Measurements from ENCODE around the gene CNTRL.
"Not testable (repeated sequence)": the region's sequence is repeated elsewhere in the genome, so short reads cannot be mapped to it uniquely, and the experiment has no call there.

The CNTRL gene, protein sequence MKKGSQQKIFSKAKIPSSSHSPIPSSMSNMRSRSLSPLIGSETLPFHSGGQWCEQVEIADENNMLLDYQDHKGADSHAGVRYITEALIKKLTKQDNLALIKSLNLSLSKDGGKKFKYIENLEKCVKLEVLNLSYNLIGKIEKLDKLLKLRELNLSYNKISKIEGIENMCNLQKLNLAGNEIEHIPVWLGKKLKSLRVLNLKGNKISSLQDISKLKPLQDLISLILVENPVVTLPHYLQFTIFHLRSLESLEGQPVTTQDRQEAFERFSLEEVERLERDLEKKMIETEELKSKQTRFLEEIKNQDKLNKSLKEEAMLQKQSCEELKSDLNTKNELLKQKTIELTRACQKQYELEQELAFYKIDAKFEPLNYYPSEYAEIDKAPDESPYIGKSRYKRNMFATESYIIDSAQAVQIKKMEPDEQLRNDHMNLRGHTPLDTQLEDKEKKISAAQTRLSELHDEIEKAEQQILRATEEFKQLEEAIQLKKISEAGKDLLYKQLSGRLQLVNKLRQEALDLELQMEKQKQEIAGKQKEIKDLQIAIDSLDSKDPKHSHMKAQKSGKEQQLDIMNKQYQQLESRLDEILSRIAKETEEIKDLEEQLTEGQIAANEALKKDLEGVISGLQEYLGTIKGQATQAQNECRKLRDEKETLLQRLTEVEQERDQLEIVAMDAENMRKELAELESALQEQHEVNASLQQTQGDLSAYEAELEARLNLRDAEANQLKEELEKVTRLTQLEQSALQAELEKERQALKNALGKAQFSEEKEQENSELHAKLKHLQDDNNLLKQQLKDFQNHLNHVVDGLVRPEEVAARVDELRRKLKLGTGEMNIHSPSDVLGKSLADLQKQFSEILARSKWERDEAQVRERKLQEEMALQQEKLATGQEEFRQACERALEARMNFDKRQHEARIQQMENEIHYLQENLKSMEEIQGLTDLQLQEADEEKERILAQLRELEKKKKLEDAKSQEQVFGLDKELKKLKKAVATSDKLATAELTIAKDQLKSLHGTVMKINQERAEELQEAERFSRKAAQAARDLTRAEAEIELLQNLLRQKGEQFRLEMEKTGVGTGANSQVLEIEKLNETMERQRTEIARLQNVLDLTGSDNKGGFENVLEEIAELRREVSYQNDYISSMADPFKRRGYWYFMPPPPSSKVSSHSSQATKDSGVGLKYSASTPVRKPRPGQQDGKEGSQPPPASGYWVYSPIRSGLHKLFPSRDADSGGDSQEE (N-terminal part only)

DNA sequence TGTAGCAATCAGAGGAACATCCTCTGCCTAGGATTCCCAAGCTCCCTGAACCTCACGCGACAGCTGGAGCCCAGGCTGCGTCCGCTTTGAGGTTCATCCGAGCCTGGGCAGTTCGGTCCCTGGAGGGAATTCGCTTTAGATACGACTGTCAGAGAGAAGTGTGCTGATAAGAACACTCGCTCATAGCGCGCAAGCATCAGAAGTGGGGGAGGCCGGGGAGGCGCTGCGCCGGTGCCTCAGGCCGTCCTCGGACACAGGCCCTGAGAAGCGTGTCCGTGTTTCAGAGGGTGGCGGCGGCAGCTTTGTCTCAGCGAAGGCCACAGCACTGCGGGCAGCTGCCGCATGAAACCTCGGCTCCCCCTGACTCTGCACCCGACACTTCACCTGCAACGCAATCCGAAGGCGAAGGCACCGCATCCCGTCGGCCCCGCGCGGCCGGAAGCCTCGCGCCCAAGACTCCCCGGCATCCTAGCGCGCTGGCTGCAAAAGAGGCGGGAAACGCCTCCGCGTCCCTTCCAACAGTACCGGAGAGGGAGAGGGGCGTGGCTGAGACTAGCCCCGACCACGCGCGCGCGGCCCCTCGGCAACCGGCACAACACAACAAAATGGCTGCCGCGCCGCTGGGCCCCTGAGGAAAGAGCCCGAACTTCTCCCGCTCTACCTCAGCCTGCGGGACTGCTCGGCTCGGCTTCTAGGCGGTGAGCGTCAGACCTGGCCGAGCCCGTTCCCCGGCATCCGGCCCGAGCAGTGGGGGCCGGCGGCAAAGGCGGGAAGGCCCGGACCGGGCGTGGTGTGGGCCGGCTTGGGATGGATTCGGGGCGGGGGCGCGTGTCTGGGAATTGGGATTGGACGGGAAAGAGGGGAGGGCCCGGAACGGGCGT is at the start of gene CNTRL:
Gene CNTRL (plus strand): TSS at position 586 of the 881 bp plus-strand sequence. CDS start 13,372 bp downstream, outside the sequence.
- DNase-seq, result peak; percentile 54

DNA sequence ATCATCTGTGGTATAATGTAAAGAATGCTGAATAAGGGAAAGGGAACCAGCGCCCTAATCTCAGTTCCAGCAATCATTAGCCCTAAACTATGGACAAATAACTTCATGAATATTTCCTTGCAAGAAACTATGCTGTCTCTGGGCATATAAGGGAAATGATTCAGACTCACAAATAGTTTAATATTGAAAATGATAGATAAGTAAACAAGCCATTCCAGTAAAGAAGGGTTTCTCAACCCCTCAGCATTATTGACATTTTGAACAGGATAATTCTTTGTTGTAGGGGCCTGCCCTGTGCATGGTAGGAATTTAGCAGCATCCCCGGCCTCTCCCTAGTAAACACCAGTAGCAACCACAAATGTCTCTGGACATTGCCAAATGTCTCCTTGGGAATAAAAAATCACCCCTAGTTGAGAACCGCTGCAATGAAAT is 48.5 kb upstream of the CNTRL start:
- DNase-seq, result no peak

GRCh38 chr9:121026768-121027167 is 48.0 kb upstream of the CNTRL start:
- DNase-seq, result no peak

GRCh38 chr9:121028285-121028684 is 46.5 kb upstream of the CNTRL start:
- DNase-seq, result not testable (repeated sequence)

DNA sequence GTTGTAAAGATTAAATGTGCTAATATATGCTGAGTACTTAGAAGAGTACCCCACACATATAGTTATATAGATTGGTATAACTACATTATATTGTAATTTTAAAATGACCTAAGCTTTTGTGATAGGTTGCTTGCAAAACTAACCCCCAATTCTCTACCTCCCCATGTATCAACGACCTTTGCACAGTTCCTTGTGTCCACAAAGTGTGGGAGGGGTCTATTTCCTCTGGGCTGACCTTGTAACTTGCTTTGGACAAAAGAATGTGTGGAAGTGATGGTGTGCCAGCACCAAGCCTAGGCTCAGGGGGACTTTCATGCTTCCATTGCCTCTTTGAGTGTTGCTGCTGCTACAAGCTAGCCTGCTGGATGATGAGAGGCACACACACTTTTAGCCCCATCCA is 45.3 kb upstream of the CNTRL start:
- no peak for DNase-seq

GRCh38 chr9:121034529-121034928 is 40.2 kb upstream of the CNTRL start:
- no peak for DNase-seq

GRCh38 chr9:121035717-121036116 is 39.0 kb upstream of the CNTRL start:
- DNase-seq, result not testable (repeated sequence)

DNA sequence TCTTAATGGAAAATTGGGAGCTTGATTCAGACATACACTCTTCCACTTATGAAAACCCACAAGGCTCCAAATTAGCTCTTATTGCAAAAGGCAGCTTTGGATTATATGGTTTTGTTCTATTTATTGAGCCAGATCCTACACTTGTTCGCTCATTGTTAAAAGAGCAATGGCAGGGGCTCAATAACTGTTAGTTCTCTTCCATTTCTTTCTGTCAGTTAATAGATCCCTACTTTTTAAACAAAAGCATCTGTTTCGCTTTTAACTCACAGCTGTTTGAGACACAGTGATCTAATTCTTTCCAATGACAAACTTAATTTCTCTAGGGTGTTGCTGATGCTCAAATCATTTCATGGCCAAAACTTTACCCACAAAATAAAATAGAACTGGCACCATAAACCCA is 36.4 kb upstream of the CNTRL start:
- no peak for DNase-seq

GRCh38 chr9:121038804-121039203 is 36.0 kb upstream of the CNTRL start:
- DNase-seq, result no peak

DNA sequence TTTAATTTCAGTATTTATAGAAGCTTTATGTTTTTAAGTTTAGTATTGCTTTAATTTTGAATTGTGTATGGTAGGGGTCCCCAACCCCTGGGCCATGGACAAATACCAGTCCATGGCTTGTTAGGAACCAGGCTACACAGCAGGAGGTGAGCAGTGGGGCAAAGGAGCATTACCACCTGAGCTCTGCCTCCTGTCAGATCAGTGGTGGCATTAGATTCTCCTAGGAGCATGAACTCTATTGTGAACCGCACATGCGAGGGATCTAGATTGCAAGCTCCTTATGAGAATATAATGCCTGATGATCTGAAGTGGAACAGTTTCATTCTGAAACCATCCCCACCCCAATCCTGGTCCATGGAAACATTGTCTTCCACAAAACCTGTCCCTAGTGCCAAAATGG is 26.6 kb upstream of the CNTRL start:
- no peak for DNase-seq

DNA sequence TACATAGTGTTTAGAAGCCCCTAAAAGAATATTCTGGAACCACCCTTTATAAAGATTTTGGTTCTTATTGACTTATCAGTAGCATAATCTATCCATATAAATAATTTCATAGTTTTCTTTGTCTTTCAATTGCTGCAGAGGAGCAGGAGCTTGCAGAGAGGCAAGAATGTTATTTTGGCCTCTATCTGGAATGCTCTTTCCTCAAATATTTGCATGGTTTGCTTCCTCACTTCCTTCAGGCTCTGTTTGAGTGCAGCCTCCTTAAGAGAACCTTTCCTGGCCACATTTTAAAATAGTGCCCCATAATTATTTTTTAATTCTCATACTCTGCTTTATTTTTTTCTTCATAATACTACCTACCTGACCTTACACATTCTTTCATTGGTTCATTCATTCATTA is 26.1 kb upstream of the CNTRL start:
- DNase-seq, result no peak

DNA sequence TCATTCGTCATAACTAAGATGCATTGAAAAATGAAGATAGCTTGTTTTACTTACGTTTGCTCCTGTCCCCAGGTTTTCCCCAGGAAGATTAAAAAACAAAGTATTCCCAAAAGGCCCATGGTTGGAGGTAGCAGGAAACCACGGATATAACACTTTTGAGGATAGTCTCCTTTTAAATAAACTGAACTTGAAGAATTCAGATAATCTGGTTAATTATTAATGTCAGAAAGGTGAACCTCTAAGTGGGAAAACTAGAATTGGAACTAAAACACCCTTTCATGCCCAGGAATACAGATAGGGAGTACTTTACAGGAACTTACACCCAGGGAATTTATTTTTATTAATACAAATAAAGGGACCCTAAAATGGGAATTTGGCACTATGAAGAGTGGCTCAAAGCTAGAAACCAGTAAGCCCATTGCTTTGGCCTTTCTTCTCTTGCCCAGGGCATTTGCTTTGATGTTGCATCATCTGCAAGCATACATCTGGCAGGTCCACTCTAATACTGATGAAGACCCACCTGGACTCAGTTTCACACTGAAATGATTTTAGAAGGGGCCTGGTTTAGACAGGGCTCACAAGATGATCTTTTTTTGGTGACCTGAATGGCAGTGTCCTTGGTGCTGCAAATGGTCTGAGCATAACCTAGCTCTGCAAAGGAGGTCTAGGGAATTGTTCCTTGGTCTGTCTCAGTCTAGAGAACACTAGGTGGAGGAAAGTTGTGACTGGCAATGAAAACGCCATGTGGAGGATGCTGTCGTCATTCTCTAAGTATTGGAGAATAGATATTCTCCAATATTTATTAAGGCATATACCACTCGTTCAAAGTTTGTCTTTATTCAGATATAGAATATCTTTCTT is 24.4 kb upstream of the CNTRL start, which contains the start of gene C5:
Gene C5 (minus strand): TSS at position 148 of the 861 bp plus-strand sequence. CDS start 29 bp downstream, at position 119.
- DNase-seq, result no peak

DNA sequence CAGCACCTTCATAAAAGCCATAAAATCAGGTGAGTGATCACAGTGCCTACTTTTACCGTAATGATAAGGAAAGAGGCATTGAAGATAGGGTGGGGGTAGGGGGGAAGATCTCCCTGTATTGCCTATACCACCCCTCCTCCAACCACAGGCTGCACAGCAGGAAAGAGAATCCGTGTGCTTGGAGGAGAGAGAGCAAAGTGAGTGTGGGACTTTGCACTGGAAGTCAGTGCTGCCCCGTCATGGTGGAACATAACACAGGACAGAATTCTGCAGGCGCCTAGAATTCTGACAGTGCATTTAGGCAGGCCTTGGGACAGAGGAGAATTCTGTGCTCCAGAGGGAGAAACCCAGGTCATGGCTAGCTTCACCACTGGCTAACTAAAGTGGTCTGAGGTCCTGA is 21.2 kb upstream of the CNTRL start:
- no peak for DNase-seq

GRCh38 chr9:121055642-121056143 is 19.1 kb upstream of the CNTRL start:
- DNase-seq, result no peak

DNA sequence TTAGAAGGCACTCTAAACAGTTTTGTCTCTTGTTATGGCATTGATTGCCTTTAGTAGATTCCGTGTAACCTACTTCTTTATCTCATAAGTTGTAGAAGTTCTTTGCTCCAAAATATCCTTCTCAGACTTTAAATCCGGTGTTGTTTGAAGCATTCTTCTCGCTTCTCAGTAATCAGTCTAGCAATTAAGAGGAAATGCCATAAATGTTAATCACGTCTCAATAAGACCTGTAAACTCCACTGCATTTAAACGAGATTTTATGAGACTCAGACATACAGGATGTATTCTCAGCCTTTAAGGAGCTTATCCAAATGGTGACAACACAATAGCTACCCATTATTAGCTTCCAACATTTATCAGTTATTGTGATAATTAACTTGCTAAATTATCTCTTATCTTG is 16.9 kb upstream of the CNTRL start:
- no peak for DNase-seq

DNA sequence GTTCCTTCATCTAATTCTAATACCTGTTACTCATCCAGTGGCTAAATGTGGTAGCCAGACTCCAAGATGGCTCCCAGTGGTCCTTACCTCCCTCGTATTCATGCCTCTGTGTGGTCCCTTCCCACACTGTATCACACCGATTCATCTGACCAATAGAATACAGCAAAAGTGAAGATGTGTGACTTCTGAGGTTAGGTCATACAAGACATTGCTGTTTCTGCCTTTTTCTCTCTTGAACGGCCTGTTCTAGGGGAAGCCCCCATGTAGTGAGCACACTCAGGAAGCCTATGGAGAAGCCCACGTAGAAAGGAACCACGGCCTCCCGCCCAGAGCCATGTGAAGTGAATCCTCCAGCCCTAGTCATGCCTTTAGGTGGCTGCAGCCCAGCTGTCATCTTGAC is 15.2 kb upstream of the CNTRL start:
- no peak for DNase-seq

- DNase-seq, result no peak
Observed at GRCh38 chr9:121059998-121060636, 14.6 kb upstream of the CNTRL start.

GRCh38 chr9:121066850-121067249 is 7.9 kb upstream of the CNTRL start:
- DNase-seq, result no peak

DNA sequence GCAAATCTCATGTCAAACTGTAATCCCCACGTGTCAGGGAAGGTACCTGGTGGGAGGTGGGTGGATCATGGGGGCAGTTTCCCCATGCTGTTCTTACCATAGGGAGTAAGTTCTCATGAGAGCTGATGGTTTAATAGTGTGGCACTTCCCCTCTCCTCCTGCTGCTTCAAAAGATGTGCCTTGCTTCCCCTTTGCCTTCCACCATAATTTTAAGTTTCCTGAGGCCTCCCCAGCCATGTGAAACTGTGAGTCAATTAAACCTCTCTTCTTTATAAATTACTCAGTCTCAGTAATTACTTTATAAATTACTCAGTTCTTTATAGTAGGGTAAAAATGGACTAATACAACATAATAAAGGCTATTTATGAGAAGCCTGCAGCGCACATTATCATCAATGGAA is 7.1 kb upstream of the CNTRL start:
- no peak for DNase-seq

DNA sequence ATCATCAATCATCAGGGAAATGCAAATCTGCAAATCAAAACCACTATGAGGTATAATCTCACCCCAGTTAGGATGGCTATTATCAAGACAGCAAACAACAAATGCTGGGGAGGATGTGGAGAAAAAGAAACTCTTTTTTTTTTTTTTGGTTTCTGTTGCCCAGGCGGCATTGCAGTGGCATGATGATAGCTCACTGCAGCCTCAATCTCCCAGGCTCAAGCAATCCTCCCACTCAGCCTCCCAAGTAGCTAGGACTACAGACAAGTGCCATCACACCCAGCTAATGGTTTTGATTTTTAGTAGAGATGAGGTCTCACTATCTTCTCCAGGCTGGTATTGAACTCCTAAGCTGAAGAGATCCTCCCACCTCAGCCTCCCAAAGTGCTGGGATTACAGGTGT is 5.4 kb upstream of the CNTRL start:
- DNase-seq, result no peak

All from NCI-H1436 treated with DMSO at 0.1 percent for 48 hours (cell line).